Measurements from ENCODE around the gene CENPC. TPM values are rescaled to one million over a fixed set of nuclear protein-coding genes. Genes with fewer than 3 reads are reported as not detected.

Gene CENPC
- total and polyA plus RNA-seq, 2 of the 4 experiments (the other 2 are of a cell fraction), result 4.2 to 6.6 TPM

DNA sequence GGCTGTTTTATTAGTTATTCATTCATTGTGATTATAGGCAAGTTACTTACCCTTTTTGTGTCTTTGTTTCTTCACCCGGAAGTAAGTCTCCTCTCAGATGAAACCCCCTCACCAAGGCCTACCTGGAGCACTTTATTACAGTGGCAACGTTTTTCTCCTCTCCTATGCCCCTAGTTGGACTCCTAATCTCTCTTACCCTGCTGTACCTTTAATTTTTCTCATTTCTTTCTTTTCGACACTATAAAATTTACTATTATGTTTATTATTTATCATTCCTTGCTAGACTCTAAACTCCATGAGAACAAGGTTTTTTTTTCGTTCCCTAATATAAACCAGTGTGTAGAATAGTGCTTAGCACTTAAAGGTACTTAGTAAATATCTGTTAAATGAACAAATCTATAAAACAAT lies 30.8 kb upstream of the CENPC start:
- intact Hi-C loops (cut with micrococcal nuclease), result no loop called here

More for the DNA sequence above, 30.8 kb upstream of the CENPC start:
- ATAC-seq (ENCODE audit: low read depth), result no peak
- no peak for TF ChIP-seq MXI1 (IDR thresholded peaks at IDR 0.05; ENCODE audit: borderline replicate concordance, low read depth, low read length)
- TF ChIP-seq POLR2A (IDR thresholded peaks at IDR 0.05; ENCODE audit: low read depth, low read length), result no peak
- no peak for TF ChIP-seq SMC3 (IDR thresholded peaks at IDR 0.05; ENCODE audit: low read depth, low read length)
- no peak for TF ChIP-seq CEBPB (IDR thresholded peaks at IDR 0.05; ENCODE audit: low read depth, low read length)
- TF ChIP-seq MAFK (IDR thresholded peaks at IDR 0.05; ENCODE audit: low read depth, low read length), result no peak
- no peak for TF ChIP-seq MAZ (IDR thresholded peaks at IDR 0.05; ENCODE audit: borderline replicate concordance, low read depth, low read length)
- no peak for TF ChIP-seq NFE2L2 (IDR thresholded peaks at IDR 0.05; ENCODE audit: low read depth, low read length)
- TF ChIP-seq RAD21 (IDR thresholded peaks at IDR 0.05; ENCODE audit: low read length), result no peak
- no peak for TF ChIP-seq CHD1 (IDR thresholded peaks at IDR 0.05; ENCODE audit: low read depth, low read length)
- TF ChIP-seq FOS (IDR thresholded peaks at IDR 0.05; ENCODE audit: low read depth, low read length), result no peak
- TF ChIP-seq, protein P1, sequence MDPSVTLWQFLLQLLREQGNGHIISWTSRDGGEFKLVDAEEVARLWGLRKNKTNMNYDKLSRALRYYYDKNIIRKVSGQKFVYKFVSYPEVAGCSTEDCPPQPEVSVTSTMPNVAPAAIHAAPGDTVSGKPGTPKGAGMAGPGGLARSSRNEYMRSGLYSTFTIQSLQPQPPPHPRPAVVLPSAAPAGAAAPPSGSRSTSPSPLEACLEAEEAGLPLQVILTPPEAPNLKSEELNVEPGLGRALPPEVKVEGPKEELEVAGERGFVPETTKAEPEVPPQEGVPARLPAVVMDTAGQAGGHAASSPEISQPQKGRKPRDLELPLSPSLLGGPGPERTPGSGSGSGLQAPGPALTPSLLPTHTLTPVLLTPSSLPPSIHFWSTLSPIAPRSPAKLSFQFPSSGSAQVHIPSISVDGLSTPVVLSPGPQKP (IDR thresholded peaks at IDR 0.05; ENCODE audit: borderline replicate concordance, low read depth, low read length), result no peak
- TF ChIP-seq, protein P2, sequence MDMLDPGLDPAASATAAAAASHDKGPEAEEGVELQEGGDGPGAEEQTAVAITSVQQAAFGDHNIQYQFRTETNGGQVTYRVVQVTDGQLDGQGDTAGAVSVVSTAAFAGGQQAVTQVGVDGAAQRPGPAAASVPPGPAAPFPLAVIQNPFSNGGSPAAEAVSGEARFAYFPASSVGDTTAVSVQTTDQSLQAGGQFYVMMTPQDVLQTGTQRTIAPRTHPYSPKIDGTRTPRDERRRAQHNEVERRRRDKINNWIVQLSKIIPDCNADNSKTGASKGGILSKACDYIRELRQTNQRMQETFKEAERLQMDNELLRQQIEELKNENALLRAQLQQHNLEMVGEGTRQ (IDR thresholded peaks at IDR 0.05; ENCODE audit: low read depth, low read length), result no peak
- no peaks in the 10 kb centered on the region for H4K20me1 ChIP-seq (ENCODE audit: insufficient read depth, low read length)
- no peak overlapping the region for H4K8ac ChIP-seq (ENCODE audit: low read depth in 2 of 2, low read length in 2 of 2)
- in situ Hi-C loops (cut with MboI; ENCODE audit: low sequenced_read_pairs) (no loop called here), dilution Hi-C loops (cut with HindIII; ENCODE audit: low sequenced_read_pairs, unreplicated experiment) (no loop called here)
- 100% methylated on average over 1 of the region's 4 CpGs; no CpG with 5 or more reads in 1 of the 2 experiments for WGBS, 2 experiments (ENCODE audit: extremely low coverage in 2 of 2, insufficient read length in 1 of 2)
- no peak overlapping the region for H2BK20ac ChIP-seq (ENCODE audit: low read depth, low read length)
- H2AK9ac ChIP-seq (replicated peaks; ENCODE audit: low read depth, low read length, poor library complexity), result no peak overlapping the region
- no peak overlapping the region for H3K4ac ChIP-seq (ENCODE audit: low read depth, low read length)
- ChIA-PET CTCF (no interaction called here), POLR2A (ENCODE audit: unreplicated experiment) (no interaction called here)
- no peak overlapping the region for H2BK15ac ChIP-seq (ENCODE audit: low read depth, low read length)
- no peak overlapping the region for H3K4me2 ChIP-seq (ENCODE audit: low read depth, low read length)
- no peaks in the 10 kb centered on the region for H3K79me1 ChIP-seq (ENCODE audit: low read depth in 1 of 2, low read length in 2 of 2)
- H3K18ac ChIP-seq (ENCODE audit: low read depth, low read length), result no peak overlapping the region
- H2BK5ac ChIP-seq (ENCODE audit: low read depth, low read length, poor library complexity, severe bottlenecking), result no peak overlapping the region
- H3K4me1 ChIP-seq (ENCODE audit: control insufficient read depth, insufficient read depth, low read length), result no peaks in the 10 kb centered on the region
- no peak overlapping the region for H3K27ac ChIP-seq (ENCODE audit: insufficient read depth, low read length)
- no peak overlapping the region for H3K23ac ChIP-seq (ENCODE audit: low read depth, low read length)
- no peak for DNase-seq
- no peak overlapping the region for H3K56ac ChIP-seq (ENCODE audit: extremely low read depth, insufficient read depth, low read length)
- H3K4me3 ChIP-seq (ENCODE audit: insufficient read depth, low read depth, low read length), result no peak overlapping the region
- H3K9me3 ChIP-seq (ENCODE audit: control insufficient read depth, insufficient read depth, low read length), result no peaks in the 10 kb centered on the region
- no peaks in the 10 kb centered on the region for H3K36me3 ChIP-seq (ENCODE audit: control insufficient read depth, insufficient read depth, low read length)
- no peak overlapping the region for H3K14ac ChIP-seq (replicated peaks; ENCODE audit: low read depth, low read length)
- BruUV-seq (replicated peaks), result no TSS peak
- no peak overlapping the region for H2AK5ac ChIP-seq (ENCODE audit: low read depth, low read length)
- H3K9ac ChIP-seq (ENCODE audit: low read depth, low read length), result no peak overlapping the region
- H2BK120ac ChIP-seq (ENCODE audit: low read depth, low read length), result no peak overlapping the region
- H4K5ac ChIP-seq (ENCODE audit: low read depth, low read length), result no peak overlapping the region
- H2AFZ ChIP-seq (replicated peaks; ENCODE audit: low read length, poor library complexity), result no peak overlapping the region
- peaks cover 2% of the 10 kb centered on the region; the same call in 1 of the 2 replicates for H3K27me3 ChIP-seq (ENCODE audit: control insufficient read depth, insufficient read depth, low read length)
- H4K91ac ChIP-seq (ENCODE audit: insufficient read depth, low read depth, low read length), result no peak overlapping the region
- no peaks in the 10 kb centered on the region for H3K9me1 ChIP-seq (ENCODE audit: insufficient read depth, low read length)
